ENCODE results near the gene LY6G6D.
A peak's percentile ranks its signal among the peaks of the same experiment; 100 is the strongest.

Gene LY6G6D

DNA sequence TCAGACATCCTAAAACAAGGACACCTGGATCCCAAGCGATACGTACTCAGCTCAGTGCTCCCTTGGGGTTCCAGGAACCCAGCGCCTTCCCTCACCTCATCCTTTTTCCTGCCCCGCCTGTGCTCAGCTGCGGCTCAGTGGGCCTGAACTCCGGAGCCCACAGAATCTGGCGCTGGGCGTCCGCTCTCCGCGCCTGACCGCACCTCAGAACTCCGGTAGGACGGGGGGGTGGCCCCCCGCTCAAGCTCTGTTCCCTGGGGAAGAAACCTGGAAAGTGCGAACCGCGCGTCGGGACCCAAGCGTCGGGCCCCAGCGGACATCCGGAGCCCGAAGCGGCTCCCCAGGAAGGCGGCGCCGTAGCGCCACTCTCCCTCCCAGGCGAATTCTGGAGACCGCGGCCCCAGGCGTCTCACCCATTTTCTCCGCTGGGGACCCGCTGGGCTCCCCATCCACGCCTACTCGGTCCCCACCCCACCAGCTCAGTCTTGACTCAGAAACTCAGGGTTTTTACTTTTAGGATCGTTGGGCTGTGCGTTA, 33.9 kb upstream of the LY6G6D start:
- 2% methylated on average over 40 of the region's 40 CpGs for WGBS, 2 experiments
- Histone ChIP-seq H3K27me3 (ENCODE audit: control insufficient read depth, insufficient read depth, low read length, poor library complexity, severe bottlenecking) (peaks cover 22% of the 10 kb centered on the region), H3K4me1 (ENCODE audit: control insufficient read depth, insufficient read depth, low read length) (peaks cover 9% of the 10 kb centered on the region), H3K9me3 (ENCODE audit: control insufficient read depth, low read length) (no peaks in the 10 kb centered on the region), H3K4me3 (ENCODE audit: insufficient read depth, low read depth, low read length) (peak overlapping the region; percentile 42), H3K27ac (ENCODE audit: insufficient read depth, low read depth, low read length, poor library complexity, severe bottlenecking) (no peak overlapping the region), H3K36me3 (ENCODE audit: control insufficient read depth, insufficient read depth, low read length) (no peaks in the 10 kb centered on the region)

DNA sequence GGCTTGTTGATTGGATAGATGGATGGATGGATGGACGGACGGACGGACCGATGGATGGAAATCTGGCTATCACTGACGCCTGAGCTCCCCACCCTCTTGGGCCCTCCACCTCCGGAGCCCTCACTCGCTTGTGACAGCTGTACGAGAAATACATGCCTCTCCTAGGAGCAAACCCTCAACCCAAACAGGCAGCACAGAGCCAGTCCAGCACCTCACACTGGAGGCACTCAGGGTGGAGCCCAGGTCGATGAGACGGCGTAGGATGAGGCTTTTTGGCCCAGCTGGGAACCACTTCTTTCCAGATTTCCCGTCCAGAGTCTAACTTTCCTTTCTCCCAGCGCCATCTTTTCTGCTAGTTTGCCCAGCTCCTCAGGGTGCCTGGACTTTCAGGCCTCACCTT, 31.6 kb upstream of the LY6G6D start:
- peaks cover 9% of the 10 kb centered on the region for H3K4me1 ChIP-seq (ENCODE audit: control insufficient read depth, insufficient read depth, low read length)
- H3K36me3 ChIP-seq (ENCODE audit: control insufficient read depth, insufficient read depth, low read length): peaks cover 18% of the 10 kb centered on the region
- H3K9me3 ChIP-seq (ENCODE audit: control insufficient read depth, low read length): no peaks in the 10 kb centered on the region
- peak overlapping the region; percentile 35 for H3K4me3 ChIP-seq (ENCODE audit: insufficient read depth, low read depth, low read length)
- no peak overlapping the region for H3K27ac ChIP-seq (ENCODE audit: insufficient read depth, low read depth, low read length, poor library complexity, severe bottlenecking)
- peaks cover 22% of the 10 kb centered on the region for H3K27me3 ChIP-seq (ENCODE audit: control insufficient read depth, insufficient read depth, low read length, poor library complexity, severe bottlenecking)
- 72 to 73% methylated on average over 13 of the region's 13 CpGs for WGBS, 2 experiments

DNA sequence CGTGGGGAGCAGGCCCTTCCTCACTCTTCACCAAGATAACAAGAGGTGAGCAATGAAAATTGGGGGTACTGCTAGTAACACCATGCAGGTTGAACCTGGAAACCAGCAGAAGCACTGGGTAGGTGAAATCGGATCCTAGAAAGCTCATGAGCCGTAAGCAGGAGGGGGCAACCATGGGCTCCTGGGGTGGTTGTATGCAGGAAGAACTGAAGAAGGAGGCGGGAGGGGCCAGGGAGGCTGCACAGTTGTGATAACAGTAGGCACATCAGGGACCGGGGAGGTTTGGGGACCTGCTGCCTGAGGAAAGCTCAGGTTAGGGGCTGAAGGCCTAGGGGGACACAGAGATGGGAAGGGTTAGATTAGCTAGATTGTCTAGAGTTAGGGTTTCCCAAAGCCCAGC, 28.7 kb upstream of the LY6G6D start:
- Histone ChIP-seq H3K4me3 (ENCODE audit: insufficient read depth, low read depth, low read length) (no peak overlapping the region), H3K4me1 (ENCODE audit: control insufficient read depth, insufficient read depth, low read length) (peaks cover 9% of the 10 kb centered on the region), H3K36me3 (ENCODE audit: control insufficient read depth, insufficient read depth, low read length) (peaks cover 18% of the 10 kb centered on the region), H3K27ac (ENCODE audit: insufficient read depth, low read depth, low read length, poor library complexity, severe bottlenecking) (no peak overlapping the region), H3K27me3 (ENCODE audit: control insufficient read depth, insufficient read depth, low read length, poor library complexity, severe bottlenecking) (peaks cover 10% of the 10 kb centered on the region), H3K9me3 (ENCODE audit: control insufficient read depth, low read length) (no peaks in the 10 kb centered on the region)
- 93 to 95% methylated on average over 5 of the region's 5 CpGs for WGBS, 2 experiments

DNA sequence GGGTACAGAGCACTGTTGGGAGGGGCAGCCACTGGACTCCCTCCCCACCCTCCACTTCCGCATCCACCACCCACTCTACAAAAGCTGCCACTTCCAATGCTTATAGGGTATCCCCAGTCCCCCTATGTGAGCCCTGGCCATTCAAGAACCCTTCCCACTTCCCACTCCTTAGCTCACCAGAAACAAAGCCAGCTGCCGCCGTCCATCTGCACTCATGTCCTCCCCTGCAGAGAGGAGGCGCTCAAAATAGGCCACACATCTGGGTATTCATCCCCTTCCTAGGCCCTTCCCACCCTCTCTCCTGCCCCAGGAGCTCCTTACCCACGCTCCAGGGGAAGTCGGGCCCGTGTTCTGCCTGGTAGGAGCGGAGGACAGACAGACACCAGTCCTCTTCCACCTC, 27.8 kb upstream of the LY6G6D start:
- Histone ChIP-seq H3K36me3 (ENCODE audit: control insufficient read depth, insufficient read depth, low read length) (peaks cover 18% of the 10 kb centered on the region), H3K9me3 (ENCODE audit: control insufficient read depth, low read length) (no peaks in the 10 kb centered on the region), H3K27ac (ENCODE audit: insufficient read depth, low read depth, low read length, poor library complexity, severe bottlenecking) (no peak overlapping the region), H3K4me3 (ENCODE audit: insufficient read depth, low read depth, low read length) (no peak overlapping the region), H3K4me1 (ENCODE audit: control insufficient read depth, insufficient read depth, low read length) (peaks cover 9% of the 10 kb centered on the region), H3K27me3 (ENCODE audit: control insufficient read depth, insufficient read depth, low read length, poor library complexity, severe bottlenecking) (peaks cover 2% of the 10 kb centered on the region)
- 81% methylated on average over 8 of the region's 8 CpGs for WGBS, 2 experiments

DNA sequence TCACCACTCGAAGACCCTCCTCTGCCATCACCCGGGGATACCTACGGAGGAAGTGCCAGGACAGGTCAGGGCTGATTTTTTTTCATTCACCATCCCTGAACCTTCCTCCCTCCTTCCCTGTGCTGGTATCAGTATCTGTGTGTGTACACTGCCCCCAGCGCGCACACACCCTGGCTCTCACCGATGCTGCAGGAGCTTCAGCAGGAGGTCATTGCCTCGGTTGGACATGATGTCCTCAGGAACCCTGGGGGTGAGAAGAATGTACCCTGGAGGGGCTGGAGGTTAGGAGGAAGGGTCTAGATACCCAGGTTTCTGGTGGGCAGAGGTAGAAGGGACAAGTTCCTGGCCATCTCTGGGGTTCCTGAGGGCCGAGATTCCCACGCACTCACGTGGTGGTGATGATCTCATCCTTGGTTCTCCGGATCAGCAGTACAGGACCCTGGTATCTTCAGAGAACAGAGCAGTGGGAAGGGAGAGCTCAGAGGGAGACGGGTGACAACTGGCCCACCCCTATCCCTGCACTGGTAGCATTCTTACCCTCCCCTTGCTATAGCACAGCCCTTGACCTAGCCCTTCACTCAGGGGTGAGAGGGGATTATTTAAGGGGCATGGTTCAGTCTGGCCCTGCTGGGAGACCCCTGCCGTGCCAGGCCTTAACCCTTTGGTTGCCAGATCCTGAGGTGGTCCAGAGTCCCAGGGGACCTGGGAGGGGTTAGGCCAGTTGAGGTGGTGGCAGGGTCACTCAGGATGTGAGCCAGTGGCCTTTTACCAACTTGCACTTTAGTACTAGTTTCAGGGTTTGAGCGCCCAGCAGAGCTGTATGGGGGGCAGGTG, 27.1 kb upstream of the LY6G6D start:
- Histone ChIP-seq H3K4me3 (ENCODE audit: insufficient read depth, low read depth, low read length) (no peak overlapping the region), H3K27me3 (ENCODE audit: control insufficient read depth, insufficient read depth, low read length, poor library complexity, severe bottlenecking) (no peaks in the 10 kb centered on the region), H3K4me1 (ENCODE audit: control insufficient read depth, insufficient read depth, low read length) (peaks cover 9% of the 10 kb centered on the region), H3K27ac (ENCODE audit: insufficient read depth, low read depth, low read length, poor library complexity, severe bottlenecking) (no peak overlapping the region), H3K9me3 (ENCODE audit: control insufficient read depth, low read length) (no peaks in the 10 kb centered on the region), H3K36me3 (ENCODE audit: control insufficient read depth, insufficient read depth, low read length) (peaks cover 21% of the 10 kb centered on the region)
- 91 to 92% methylated on average over 14 of the region's 14 CpGs for WGBS, 2 experiments

DNA sequence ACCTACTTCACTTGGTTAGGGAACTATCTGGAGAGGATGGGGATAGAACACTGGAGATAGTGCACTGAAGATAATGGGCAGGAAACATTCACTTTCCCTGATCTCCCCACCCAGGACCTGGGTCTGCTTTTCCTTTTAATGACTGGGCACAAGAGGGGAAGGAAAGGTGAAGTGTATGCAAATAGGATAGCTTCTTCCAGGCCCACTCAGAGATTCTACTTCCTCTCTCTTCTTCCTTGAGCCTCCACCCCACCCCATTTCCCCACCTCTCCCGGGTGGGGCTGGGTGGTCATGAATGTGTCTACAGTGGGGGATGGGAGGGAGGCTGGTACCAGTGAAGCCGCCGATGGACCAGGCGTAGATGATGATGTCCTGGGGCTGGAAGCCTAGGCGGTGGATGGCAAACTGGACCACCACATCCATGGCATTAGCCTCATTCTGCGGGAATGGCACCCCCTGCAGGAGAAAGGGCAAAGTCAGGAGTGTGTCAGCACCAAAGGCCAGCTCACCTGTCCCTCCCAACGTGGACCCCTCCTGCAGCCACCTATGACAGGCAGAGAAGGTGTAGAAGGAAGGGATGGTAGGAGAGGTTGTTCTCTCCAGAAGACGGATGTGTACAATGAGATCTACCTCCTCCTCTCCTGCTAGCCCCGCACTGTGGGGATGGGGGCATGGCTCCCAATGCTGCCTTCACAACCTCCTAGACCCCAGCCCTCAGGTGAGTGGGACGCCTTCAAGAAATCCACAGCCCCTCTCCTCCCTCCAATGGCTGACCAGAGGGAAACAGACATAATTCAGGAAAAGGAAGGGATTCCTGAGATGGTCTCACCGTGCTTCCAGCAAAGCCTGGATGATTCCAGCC, 25.7 kb upstream of the LY6G6D start:
- H3K4me3 ChIP-seq (ENCODE audit: insufficient read depth, low read depth, low read length): no peak overlapping the region
- H3K9me3 ChIP-seq (ENCODE audit: control insufficient read depth, low read length): no peaks in the 10 kb centered on the region
- no peaks in the 10 kb centered on the region for H3K4me1 ChIP-seq (ENCODE audit: control insufficient read depth, insufficient read depth, low read length)
- H3K36me3 ChIP-seq (ENCODE audit: control insufficient read depth, insufficient read depth, low read length): peaks cover 23% of the 10 kb centered on the region
- WGBS, 2 experiments: 84 to 88% methylated on average over 10 to 11 of the region's 11 CpGs
- H3K27me3 ChIP-seq (ENCODE audit: control insufficient read depth, insufficient read depth, low read length, poor library complexity, severe bottlenecking): no peaks in the 10 kb centered on the region
- H3K27ac ChIP-seq (ENCODE audit: insufficient read depth, low read depth, low read length, poor library complexity, severe bottlenecking): no peak overlapping the region

DNA sequence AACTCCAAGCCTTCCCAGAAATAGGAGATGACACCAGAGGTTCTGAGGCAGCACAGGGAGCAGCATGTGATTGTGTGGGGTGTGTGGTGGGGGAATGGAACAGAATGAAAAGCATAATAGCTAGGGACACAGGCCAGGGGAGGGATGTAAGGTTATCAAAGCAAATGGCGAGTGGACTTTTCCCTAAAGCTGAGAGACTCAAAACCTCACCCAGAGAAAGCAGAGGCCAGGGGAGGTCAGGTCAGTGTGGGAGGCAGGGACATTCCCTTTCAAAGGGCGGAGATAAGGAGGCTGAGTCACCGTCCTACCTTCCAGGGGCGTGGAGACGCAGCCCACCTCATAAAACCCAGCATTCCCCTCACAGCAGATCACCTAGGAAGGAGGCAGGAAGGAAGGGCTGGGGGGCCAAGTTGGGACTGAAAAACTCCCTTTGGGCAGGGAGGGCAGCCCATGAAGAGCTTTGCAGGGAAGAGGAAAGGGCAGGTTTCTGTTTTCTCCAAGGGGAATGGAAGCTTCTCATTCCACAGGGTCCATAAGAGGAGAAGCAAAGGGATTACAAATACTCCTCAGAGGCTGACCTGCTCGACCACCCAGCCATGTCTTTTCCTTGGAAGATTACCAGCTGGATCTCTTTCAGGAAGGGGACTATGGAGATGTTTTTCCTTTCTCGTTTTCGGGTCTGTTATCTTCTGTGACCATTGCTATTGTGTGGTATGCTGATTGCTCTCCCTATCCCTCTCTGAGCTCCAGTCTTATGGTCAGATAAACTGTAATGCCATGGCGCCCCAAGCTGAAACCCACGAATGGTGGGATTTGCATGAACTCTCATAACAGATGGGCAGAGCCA, 24.7 kb upstream of the LY6G6D start:
- peaks cover 30% of the 10 kb centered on the region for H3K36me3 ChIP-seq (ENCODE audit: control insufficient read depth, insufficient read depth, low read length)
- no peak overlapping the region for H3K27ac ChIP-seq (ENCODE audit: insufficient read depth, low read depth, low read length, poor library complexity, severe bottlenecking)

DNA sequence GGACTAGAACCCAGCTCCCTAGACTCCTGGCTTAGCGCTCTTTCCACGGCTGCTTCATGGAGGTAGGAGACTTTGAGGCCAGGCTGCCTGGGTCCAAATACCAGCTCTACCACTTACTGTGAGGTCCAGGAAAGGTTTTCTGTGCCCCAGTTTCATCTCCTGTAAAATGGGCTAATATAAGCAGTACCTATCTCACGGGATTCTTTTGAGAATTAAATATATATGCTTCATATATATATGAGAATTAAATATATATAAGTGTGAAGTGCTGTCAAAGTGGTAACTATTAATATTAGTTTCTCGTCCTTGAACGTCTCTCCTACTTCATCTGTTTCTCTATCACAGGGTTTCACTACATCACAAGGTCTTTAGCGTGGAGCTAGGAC, 24.1 kb upstream of the LY6G6D start:
- Histone ChIP-seq H3K4me1 (ENCODE audit: control insufficient read depth, insufficient read depth, low read length) (no peaks in the 10 kb centered on the region), H3K27ac (ENCODE audit: insufficient read depth, low read depth, low read length, poor library complexity, severe bottlenecking) (no peak overlapping the region), H3K9me3 (ENCODE audit: control insufficient read depth, low read length) (no peaks in the 10 kb centered on the region), H3K36me3 (ENCODE audit: control insufficient read depth, insufficient read depth, low read length) (peaks cover 30% of the 10 kb centered on the region), H3K27me3 (ENCODE audit: control insufficient read depth, insufficient read depth, low read length, poor library complexity, severe bottlenecking) (no peaks in the 10 kb centered on the region), H3K4me3 (ENCODE audit: insufficient read depth, low read depth, low read length) (no peak overlapping the region)
- WGBS, 2 experiments: 96 to 100% methylated on average over 4 to 5 of the region's 6 CpGs

More for the DNA sequence above, 24.7 kb upstream of the LY6G6D start:
- H3K27me3 ChIP-seq (ENCODE audit: control insufficient read depth, insufficient read depth, low read length, poor library complexity, severe bottlenecking): no peaks in the 10 kb centered on the region
- no peak overlapping the region for H3K4me3 ChIP-seq (ENCODE audit: insufficient read depth, low read depth, low read length)
- WGBS, 2 experiments: 92 to 93% methylated on average over 8 to 10 of the region's 10 CpGs
- H3K4me1 ChIP-seq (ENCODE audit: control insufficient read depth, insufficient read depth, low read length): no peaks in the 10 kb centered on the region
- H3K9me3 ChIP-seq (ENCODE audit: control insufficient read depth, low read length): no peaks in the 10 kb centered on the region

DNA sequence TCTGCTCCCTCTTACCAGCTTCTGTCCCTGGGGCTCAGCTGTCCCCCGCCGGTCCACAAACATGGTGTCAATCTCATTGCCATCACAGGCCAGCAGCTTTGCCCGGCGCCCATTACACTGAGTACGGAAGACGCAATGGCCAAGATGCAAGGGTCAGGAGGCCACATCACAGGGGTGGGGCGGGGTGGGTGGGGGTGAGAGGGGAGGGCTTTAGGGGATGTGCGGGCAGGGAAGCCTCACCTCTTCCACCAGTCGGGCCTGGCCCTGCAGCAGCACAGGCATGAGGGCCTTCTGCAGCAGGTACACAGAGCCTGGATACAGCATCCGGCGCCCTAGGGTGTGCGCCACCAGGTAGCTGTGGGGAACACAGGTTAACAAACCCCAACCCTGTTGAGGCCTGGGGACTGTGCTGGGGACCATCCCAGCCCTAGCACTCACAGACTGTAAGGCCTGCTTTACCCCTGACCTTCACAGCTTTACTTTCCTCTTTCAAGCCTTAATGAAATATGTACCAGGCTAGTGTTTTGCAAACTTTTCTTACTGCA, 23.5 kb upstream of the LY6G6D start:
- Histone ChIP-seq H3K27me3 (ENCODE audit: control insufficient read depth, insufficient read depth, low read length, poor library complexity, severe bottlenecking) (no peaks in the 10 kb centered on the region), H3K27ac (ENCODE audit: insufficient read depth, low read depth, low read length, poor library complexity, severe bottlenecking) (no peak overlapping the region), H3K4me3 (ENCODE audit: insufficient read depth, low read depth, low read length) (no peak overlapping the region), H3K4me1 (ENCODE audit: control insufficient read depth, insufficient read depth, low read length) (no peaks in the 10 kb centered on the region), H3K9me3 (ENCODE audit: control insufficient read depth, low read length) (no peaks in the 10 kb centered on the region), H3K36me3 (ENCODE audit: control insufficient read depth, insufficient read depth, low read length) (peaks cover 25% of the 10 kb centered on the region)
- 94 to 95% methylated on average over 12 of the region's 12 CpGs for WGBS, 2 experiments

All from ectodermal cell (in vitro differentiated cells).